Mammary epithelial cell (primary cell): ENCODE measurements around the gene PPFIA2.

ENCODE experiments used
- EZH2 ChIP-seq: IDR thresholded peaks from 2 replicates; pipeline ENCODE4 v1.6.1; 2012; ENCODE audit warnings: low read length, inconsistent platforms, borderline replicate concordance
- TF ChIP-seq, protein P1 (sequence below), 2 donors: IDR thresholded peaks in 1 of 2; conservative IDR thresholded peaks in 1 of 2; 2 replicates each; pipeline ENCODE4 v1.5.1; 2011 to 2012; ENCODE audit warnings: inconsistent platforms in 2 of 2, low read length in 2 of 2, mild to moderate bottlenecking in 2 of 2, control low read depth in 1 of 2, low read depth in 1 of 2; ENCODE audit not compliant: insufficient read depth in 1 of 2; ENCODE audit errors: extremely low read depth in 1 of 2

GRCh38 chr12:81539279-81539678 lies 219.9 kb downstream of the PPFIA2 start:
- TF ChIP-seq, protein P1, sequence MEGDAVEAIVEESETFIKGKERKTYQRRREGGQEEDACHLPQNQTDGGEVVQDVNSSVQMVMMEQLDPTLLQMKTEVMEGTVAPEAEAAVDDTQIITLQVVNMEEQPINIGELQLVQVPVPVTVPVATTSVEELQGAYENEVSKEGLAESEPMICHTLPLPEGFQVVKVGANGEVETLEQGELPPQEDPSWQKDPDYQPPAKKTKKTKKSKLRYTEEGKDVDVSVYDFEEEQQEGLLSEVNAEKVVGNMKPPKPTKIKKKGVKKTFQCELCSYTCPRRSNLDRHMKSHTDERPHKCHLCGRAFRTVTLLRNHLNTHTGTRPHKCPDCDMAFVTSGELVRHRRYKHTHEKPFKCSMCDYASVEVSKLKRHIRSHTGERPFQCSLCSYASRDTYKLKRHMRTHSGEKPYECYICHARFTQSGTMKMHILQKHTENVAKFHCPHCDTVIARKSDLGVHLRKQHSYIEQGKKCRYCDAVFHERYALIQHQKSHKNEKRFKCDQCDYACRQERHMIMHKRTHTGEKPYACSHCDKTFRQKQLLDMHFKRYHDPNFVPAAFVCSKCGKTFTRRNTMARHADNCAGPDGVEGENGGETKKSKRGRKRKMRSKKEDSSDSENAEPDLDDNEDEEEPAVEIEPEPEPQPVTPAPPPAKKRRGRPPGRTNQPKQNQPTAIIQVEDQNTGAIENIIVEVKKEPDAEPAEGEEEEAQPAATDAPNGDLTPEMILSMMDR (conservative IDR thresholded peaks at IDR 0.05 in 1 of 2, IDR thresholded peaks at IDR 0.05 in 1 of 2; ENCODE audit: extremely low read depth in 1 of 2, insufficient read depth in 1 of 2, low read depth in 1 of 2, low read length in 2 of 2) = no peak
- TF ChIP-seq EZH2 = no peak
